Cardiac muscle cell (in vitro differentiated cells and primary cell): ENCODE data around the gene ARRDC3. TPM values are rescaled to one million over a fixed set of nuclear protein-coding genes. Genes with fewer than 3 reads are reported as not detected.

Source experiments
- DNase-seq, 2 donors: peaks; one replicate each; pipeline versions ENCODE4 v3.0.0 to v3.0.0-alpha.2; 2010 to 2017; ENCODE audit warnings: low read depth in 1 of 2, low spot score in 1 of 2
- H3K27ac ChIP-seq: fragments of 200-600 bp; sonication (generic); 2 replicates; pipeline ENCODE4 v1.5.1; 2016
- H3K27me3 ChIP-seq: fragments of 200-600 bp; sonication (generic); 2 replicates; pipeline ENCODE4 v1.6.0; 2016; ENCODE audit warnings: control low read depth
- H3K36me3 ChIP-seq: fragments of 200-600 bp; sonication (generic); 2 replicates; pipeline ENCODE4 v1.5.1; 2016; ENCODE audit warnings: control low read depth
- H3K4me1 ChIP-seq: fragments of 200-600 bp; sonication (generic); 2 replicates; pipeline ENCODE4 v1.8.1; 2017; ENCODE audit warnings: low read depth, mild to moderate bottlenecking, mixed run types
- H3K4me3 ChIP-seq: fragments of 200-600 bp; sonication (generic); 2 replicates; pipeline ENCODE4 v1.5.1; 2016; ENCODE audit warnings: mild to moderate bottlenecking
- H3K9me3 ChIP-seq: fragments of 200-600 bp; sonication (generic); 2 replicates; pipeline ENCODE4 v1.5.1; 2017; ENCODE audit warnings: low read depth, mild to moderate bottlenecking, control low read depth
- CTCF ChIP-seq: IDR thresholded peaks from 2 replicates; pipeline ENCODE4 v1.5.1; 2012; ENCODE audit warnings: low read depth, mild to moderate bottlenecking, low read length
- polyA plus RNA-seq: library from polyadenylated mRNA; unstranded; fragments of >200 nt; fragmentation: Nextera tagmentation; extraction: Ambion mirVana; gene quantifications from 2 replicates; pipeline ENCODE4 v1.2.1, GENCODE V29; 2016
- total RNA-seq: library from RNA; depleted of rRNA; stranded (reverse); fragments of >200 nt; gene quantifications from 2 replicates; pipeline ENCODE4 v1.2.3, GENCODE V29; 2016

ARRDC3 gene
- total and polyA plus RNA-seq, 2 experiments from 2014 or later = 56.8 to 75.8 TPM

DNA sequence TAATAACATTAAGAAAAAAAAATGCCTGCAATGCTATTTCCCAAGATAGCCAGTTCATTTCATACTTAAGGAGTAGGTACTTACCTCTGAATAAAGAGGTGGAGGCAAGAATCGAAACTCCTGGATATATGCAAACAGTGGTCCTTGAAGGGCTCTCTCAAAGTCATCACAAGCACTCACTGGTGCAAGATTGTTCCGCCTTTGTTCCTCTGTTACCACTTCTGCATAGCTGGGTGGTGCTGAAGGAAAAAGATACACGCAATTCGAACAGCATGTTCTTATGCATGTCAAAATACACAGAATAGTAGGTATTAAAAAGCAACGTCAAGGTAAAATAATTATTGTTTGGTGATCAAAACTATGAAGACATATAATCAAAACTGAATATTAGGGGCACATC lies 9.5 kb downstream of the ARRDC3 start:
- Histone ChIP-seq H3K27me3 (no peaks in the 10 kb centered on the region), H3K27ac (peak overlapping the region; percentile 25), H3K36me3 (peaks cover 94% of the 10 kb centered on the region), H3K4me1 (peaks cover 16% of the 10 kb centered on the region), H3K4me3 (no peak overlapping the region), H3K9me3 (no peaks in the 10 kb centered on the region)
- DNase-seq = peak in 1 of 2 donors; percentile 33
- no peak for TF ChIP-seq CTCF

DNA sequence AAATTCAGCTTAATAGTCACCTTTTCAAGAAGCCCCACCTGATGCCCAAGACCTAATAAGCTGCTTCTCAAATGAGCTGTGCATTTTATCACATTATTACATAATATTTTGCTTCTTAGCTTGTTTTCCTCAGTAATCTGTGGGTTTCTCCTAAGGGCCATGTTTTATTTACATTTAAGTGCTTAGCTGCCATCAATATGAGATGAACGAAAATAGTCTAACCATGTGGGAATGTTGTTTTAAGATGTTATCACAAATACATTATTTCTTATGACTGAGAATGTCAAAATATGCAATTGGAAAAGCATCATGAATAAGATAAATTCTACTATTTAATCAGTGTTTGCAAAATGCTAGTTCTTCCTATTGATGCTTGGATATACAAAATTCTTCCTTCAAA lies 10.1 kb downstream of the ARRDC3 start:
- H3K36me3 ChIP-seq = peaks cover 96% of the 10 kb centered on the region
- peak overlapping the region; percentile 54 for H3K27ac ChIP-seq
- no peaks in the 10 kb centered on the region for H3K9me3 ChIP-seq
- peaks cover 10% of the 10 kb centered on the region for H3K4me1 ChIP-seq
- no peak overlapping the region for H3K4me3 ChIP-seq
- no peak for TF ChIP-seq CTCF
- no peak for DNase-seq
- H3K27me3 ChIP-seq = no peaks in the 10 kb centered on the region

- peak overlapping the region; percentile 17 for H3K27ac ChIP-seq
- H3K9me3 ChIP-seq = no peaks in the 10 kb centered on the region
- H3K27me3 ChIP-seq = no peaks in the 10 kb centered on the region
- DNase-seq = no peak
- no peak for TF ChIP-seq CTCF
- H3K36me3 ChIP-seq = peaks cover 62% of the 10 kb centered on the region
- H3K4me1 ChIP-seq = no peaks in the 10 kb centered on the region
- H3K4me3 ChIP-seq = no peak overlapping the region
Observed at GRCh38 chr5:91369480-91369879, 13.6 kb downstream of the ARRDC3 start.

GRCh38 chr5:91367908-91368648 lies 15.0 kb downstream of the ARRDC3 start:
- Histone ChIP-seq H3K4me3 (no peak overlapping the region), H3K4me1 (no peaks in the 10 kb centered on the region), H3K27me3 (no peaks in the 10 kb centered on the region), H3K27ac (no peak overlapping the region), H3K36me3 (peaks cover 48% of the 10 kb centered on the region), H3K9me3 (no peaks in the 10 kb centered on the region)
- no peak for DNase-seq
- no peak for TF ChIP-seq CTCF

- no peaks in the 10 kb centered on the region for H3K27me3 ChIP-seq
- no peak for DNase-seq
- no peak overlapping the region for H3K4me3 ChIP-seq
- no peaks in the 10 kb centered on the region for H3K4me1 ChIP-seq
- H3K9me3 ChIP-seq = no peaks in the 10 kb centered on the region
- peaks cover 40% of the 10 kb centered on the region for H3K36me3 ChIP-seq
- H3K27ac ChIP-seq = no peak overlapping the region
- TF ChIP-seq CTCF = no peak
Observed at GRCh38 chr5:91367344-91367743, 15.8 kb downstream of the ARRDC3 start.
